GM21737 (cell line): Measurements from ENCODE around the gene LRRC57.

Experiments
- ATAC-seq: cut with Tn5 transposase; IDR thresholded peaks from one replicate; pipeline ENCODE4 v1.9.1; 2021; ENCODE audit warnings: mild to moderate bottlenecking, moderate library complexity; ENCODE audit not compliant: unreplicated experiment

LRRC57 gene

DNA sequence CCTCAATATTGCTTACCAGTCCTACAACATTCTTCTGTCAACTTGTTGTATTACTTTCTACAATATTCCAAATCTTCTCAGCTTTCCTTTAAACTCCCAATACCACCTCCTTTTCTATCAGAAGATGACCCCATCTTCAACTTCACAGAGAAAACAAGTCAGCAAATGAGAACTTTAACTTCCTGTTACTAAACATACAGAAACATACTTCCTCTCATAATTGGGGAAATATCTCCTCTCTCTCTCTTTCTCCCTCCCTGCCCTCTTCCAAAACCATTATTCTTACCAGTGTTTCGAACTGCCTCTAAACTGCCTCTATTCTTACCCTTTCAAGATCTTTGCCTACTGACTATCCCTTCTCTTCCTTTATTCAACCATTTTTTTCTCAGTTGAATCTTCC is 54.9 kb downstream of the LRRC57 start:
- ATAC-seq: no peak

DNA sequence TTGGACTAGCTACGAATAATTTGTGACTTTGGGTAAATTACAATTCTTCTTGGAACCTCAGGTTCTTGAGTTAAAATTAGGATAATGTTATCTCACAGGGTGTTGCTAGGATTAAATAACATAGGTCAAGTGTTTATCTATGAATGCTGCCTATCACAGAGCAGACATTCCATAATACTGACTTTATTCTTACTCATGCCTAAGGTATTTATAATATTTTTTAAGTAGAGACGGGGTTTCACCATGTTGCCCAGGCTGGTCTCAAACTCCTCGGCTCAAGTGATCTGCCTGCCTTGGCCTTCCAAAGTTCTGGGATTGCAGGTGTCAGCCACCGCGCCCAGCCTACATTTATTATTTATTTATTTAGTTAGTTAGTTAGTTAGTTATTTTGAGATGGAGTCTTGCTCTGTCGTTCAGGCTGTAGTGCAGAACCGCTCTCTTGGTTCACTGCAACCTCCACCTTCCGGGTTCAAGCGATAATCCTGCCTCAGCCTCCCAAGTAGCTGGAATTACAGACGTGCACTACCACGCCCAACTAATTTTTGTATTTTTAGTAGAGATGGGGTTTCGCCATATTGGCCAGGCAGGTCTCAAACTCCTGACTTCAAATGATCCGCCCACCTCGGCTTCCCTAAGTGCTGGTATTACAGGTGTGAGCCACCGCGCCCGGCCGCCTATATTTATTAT is 56.9 kb downstream of the LRRC57 start:
- ATAC-seq: no peak

DNA sequence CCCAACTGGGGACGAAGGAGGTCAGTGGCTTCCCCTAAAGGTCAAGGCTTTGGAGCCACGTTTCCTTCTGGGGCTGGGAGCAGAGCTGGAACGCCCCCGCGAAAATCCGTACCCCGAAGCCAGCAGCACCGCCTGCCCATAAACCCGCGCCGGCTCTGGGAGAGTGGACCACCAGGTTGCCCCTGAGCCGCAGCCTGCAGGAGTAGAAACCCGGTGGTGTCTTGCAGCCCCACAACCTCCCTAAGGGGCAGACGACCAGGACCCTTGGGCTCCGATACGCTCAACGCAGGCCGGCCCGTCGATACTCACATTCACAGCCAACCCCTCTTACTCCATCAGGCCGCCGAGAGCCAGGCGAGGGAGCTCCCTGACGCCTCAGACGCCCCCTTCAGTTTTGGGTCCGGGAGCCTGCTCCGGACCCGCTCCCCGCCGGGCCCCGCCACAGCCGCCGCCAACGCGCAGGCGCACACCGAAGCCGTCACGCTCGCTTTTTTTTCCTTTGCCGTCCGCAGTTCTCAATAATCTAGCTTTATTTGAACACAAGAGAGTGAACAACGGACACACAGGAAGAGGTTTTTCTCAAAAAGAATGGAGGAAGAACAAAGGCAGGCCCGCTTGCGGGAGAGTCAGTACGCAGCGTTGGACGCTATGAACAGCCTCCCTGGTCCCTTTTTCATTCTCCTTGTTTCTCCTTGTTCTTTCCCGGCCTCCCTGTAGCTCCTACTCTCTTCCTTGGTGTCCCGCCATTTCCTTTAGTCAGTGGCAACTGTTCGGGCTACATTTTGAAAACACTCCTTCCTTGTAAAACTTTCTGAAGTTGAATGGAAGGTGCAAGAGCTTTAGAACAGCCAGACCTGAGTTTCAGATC is 57.7 kb downstream of the LRRC57 start, which contains the start of gene ZNF106:
Gene ZNF106, minus strand, starts transcription at position 471 of the 868 bp plus-strand sequence. CDS start 18,852 bp downstream, outside the sequence.
- peak; percentile 47 for ATAC-seq

DNA sequence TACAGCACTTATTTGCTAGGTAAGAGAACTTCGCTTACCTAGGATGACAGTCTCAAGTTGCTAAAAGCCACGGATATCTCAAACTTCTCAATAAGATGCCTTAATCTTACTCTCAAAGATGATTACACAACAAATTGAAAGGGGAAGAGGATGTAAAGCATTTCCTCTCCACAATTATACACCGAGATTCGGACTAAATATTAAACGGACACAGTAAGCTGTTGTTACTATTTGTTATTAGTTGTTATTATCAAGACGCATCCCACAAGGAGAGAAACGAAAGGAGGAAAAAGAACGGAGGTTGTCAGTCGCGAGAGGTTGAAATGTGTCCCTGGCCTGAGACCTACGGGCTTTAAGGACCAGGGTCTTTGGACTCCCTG is 58.3 kb downstream of the LRRC57 start:
- ATAC-seq: no peak
